ACC112 (cell line): Measurements from ENCODE around the gene SUGCT.
"Not testable (repeated sequence)": the region's sequence is repeated elsewhere in the genome, so short reads cannot be mapped to it uniquely, and the experiment has no call there.

Source experiments
- H2AFZ ChIP-seq: fragments of 200-600 bp; sonication (generic); one replicate; pipeline ENCODE4 v1.6.0; 2017; ENCODE audit warnings: antibody characterized with exemption, low read length; ENCODE audit not compliant: unreplicated experiment
- H3K27ac ChIP-seq: fragments of 200-600 bp; sonication (generic); 2 replicates; pipeline ENCODE4 v1.5.1; 2014; ENCODE audit warnings: low read depth, mild to moderate bottlenecking, antibody characterized with exemption, low read length, moderate library complexity
- H3K27me3 ChIP-seq: fragments of 200-600 bp; sonication (generic); 2 replicates; pipeline ENCODE4 v1.6.1; 2014; ENCODE audit warnings: mild to moderate bottlenecking, antibody characterized with exemption, low read length, moderate library complexity, mixed read lengths; ENCODE audit not compliant: insufficient read depth
- H3K36me3 ChIP-seq: fragments of 200-600 bp; sonication (generic); 2 replicates; pipeline ENCODE4 v1.6.1; 2016; ENCODE audit warnings: mild to moderate bottlenecking, antibody characterized with exemption, low read length, moderate library complexity, mixed read lengths; ENCODE audit not compliant: insufficient read depth
- H3K4me1 ChIP-seq: fragments of 200-600 bp; sonication (generic); one replicate; pipeline ENCODE4 v1.6.1; 2016; ENCODE audit warnings: low read length, mixed read lengths; ENCODE audit not compliant: insufficient read depth, unreplicated experiment, control insufficient read depth
- H3K4me3 ChIP-seq: fragments of 200-600 bp; sonication (generic); 2 replicates; pipeline ENCODE4 v1.5.1; 2014; ENCODE audit warnings: mild to moderate bottlenecking, low read depth, low read length
- H3K79me2 ChIP-seq: fragments of 200-600 bp; sonication (generic); one replicate; pipeline ENCODE4 v1.6.0; 2016; ENCODE audit warnings: low read length; ENCODE audit not compliant: control insufficient read depth, unreplicated experiment, insufficient read depth

SUGCT gene

DNA sequence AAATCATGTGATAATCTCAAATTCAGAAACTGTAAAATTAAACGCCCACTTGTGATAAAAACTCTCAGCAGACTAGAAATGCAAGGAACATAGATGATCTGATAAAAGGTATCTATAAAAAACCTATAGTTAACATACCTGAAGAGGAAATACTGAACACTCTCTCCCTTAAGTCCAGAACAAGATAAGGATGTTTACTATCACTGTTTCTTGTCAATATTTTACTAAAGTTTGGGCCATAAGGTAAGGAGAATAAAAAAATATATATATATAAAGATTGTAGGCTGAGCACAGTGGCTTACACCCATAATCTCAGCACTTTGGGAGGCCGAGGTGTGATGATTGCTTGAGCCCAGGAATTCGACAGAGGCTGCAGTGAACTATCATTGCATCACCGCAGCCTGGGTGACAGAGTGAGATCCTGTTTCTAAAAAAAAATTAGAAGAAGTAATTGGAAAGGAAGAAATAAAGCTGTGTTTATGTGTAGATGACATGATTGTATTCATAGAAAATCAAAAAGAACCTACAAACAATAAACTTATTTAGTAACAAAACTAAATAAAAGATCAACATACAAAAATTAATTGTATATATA, 28.8 kb upstream of the SUGCT start:
- no peaks in the 10 kb centered on the region for H3K4me1 ChIP-seq
- no peaks in the 10 kb centered on the region for H3K36me3 ChIP-seq
- no peaks in the 10 kb centered on the region for H3K79me2 ChIP-seq
- H3K27ac ChIP-seq: no peak overlapping the region
- no peak overlapping the region for H2AFZ ChIP-seq
- H3K27me3 ChIP-seq: no peaks in the 10 kb centered on the region
- H3K4me3 ChIP-seq: no peak overlapping the region

DNA sequence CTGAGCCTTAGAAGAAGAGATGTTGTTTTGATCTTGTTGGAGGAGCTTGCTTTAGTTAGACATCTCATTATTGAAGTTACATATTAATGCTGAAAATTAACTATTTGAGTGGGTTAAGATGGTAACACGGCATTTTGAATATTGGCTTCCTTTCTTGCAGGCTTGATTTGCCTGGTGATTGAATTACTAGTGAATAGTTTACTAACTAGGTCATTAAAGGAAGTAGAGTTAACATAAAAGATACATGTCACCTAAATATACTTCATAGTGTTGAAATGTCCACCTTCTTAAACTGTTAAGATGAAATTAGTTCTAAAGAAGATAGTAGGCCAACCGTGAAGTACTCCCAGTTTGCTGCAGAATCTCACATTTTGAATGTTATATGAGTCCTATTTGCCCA, 18.9 kb upstream of the SUGCT start:
- Histone ChIP-seq H3K27me3 (no peaks in the 10 kb centered on the region), H3K36me3 (no peaks in the 10 kb centered on the region), H3K4me3 (no peak overlapping the region), H3K4me1 (no peaks in the 10 kb centered on the region), H2AFZ (no peak overlapping the region), H3K27ac (no peak overlapping the region), H3K79me2 (no peaks in the 10 kb centered on the region)

DNA sequence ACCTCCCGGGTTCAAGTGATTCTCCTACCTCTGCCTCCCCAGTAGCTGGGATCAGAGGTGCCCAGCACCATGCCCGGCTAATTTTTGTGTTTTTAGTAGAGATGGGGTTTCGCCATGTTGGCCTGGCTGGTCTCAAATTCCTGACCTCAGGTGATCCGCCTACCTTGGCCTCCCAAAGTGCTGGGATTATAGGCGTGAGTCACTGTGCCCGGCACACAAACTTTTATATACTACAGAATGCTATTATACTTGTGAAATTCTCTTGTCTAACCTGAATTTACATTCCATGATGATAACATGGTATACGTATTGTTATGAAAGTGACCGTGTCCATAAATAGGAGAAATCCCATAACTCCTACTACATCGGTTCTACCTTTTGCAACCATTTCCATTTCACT, 17.6 kb upstream of the SUGCT start:
- H3K27me3 ChIP-seq, H3K79me2 ChIP-seq, H3K27ac ChIP-seq: not testable (repeated sequence)

DNA sequence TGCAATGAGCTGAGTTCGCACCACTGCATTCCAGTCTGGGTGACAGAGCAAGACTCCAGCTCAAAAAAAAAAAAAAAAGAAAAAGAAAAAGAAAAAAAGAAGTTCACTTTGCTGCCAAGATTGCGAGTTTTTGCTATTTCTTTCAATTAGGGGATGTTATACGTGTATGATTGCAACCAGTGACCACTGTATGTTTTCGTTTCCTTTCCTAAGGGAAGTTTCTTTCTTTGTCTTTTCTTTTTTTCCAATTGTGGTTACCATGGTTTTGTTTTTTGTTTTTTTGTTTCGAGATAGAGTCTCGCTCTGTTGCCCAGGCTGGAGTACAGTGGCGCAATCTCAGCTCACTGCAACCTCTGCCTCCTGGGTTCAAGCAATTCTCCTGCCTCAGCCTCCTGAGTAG, 16.6 kb upstream of the SUGCT start:
- H3K27me3 ChIP-seq, H3K4me3 ChIP-seq, H3K27ac ChIP-seq, H3K79me2 ChIP-seq, H3K36me3 ChIP-seq, H3K4me1 ChIP-seq, H2AFZ ChIP-seq: not testable (repeated sequence)

More for the DNA sequence above, 17.6 kb upstream of the SUGCT start:
- not testable (repeated sequence) for H2AFZ ChIP-seq, H3K4me1 ChIP-seq, H3K36me3 ChIP-seq, H3K4me3 ChIP-seq

DNA sequence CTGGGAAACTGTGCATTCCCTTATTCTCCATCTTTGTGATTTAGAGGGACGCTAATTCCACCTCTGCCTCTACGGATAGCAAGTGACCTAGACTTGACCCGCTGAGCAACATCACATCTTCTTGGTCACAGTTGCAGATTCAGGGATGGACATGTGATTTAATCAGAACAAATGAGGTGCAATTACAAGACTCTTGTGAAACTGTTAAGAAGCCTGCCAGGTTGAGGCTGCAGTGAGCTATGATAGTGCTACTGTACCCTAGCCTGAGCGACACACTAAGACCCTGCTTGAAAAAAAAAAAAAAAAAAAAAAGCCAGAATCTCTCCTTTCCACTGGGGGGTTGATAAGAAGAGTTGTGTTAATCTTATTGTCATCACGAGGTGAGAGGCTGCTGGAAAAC, 14.8 kb upstream of the SUGCT start:
- Histone ChIP-seq H2AFZ (no peak overlapping the region), H3K27ac (no peak overlapping the region), H3K4me3 (no peak overlapping the region), H3K27me3 (no peaks in the 10 kb centered on the region), H3K79me2 (no peaks in the 10 kb centered on the region), H3K36me3 (no peaks in the 10 kb centered on the region), H3K4me1 (no peaks in the 10 kb centered on the region)

DNA sequence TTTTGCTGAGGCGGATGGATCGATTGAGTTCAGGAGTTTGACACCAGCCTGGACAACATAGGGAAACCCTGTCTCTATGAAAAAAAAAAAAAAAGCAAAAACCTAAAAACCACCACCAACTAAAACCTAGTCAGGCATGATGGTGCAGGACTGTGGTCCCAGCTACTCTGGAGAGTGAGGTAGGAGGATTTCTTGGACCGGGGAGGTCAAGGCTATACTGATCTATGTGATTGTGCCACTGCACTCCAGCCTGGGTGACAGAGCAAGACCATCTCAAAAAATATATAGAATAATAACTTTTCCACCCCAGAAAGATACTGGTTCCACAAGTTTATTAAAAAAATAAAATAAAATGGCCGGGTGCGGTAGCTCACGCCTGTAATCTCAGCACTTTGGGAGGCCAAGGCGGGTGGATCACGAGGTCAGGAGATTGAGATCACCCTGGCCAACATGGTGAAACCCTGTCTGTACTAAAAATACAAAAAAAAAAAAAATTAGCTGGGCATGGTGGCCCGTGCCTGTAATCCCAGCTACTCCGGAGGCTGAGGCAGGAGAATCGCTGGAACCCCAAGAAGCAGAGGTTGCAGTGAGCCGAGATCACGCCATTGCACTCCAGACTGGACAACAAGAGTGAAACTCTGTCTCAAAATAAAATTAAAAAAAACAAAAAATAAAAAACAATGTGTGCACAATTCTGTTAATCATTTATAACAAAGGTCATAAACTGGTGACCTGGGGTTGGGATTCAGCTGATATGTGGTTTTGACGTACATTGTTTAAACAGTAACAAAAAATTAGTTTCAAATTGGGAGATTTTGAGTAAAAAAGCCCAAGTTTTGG, 12.5 kb upstream of the SUGCT start:
- not testable (repeated sequence) for H3K27ac ChIP-seq, H3K79me2 ChIP-seq, H3K4me1 ChIP-seq, H3K4me3 ChIP-seq, H3K36me3 ChIP-seq, H2AFZ ChIP-seq, H3K27me3 ChIP-seq

DNA sequence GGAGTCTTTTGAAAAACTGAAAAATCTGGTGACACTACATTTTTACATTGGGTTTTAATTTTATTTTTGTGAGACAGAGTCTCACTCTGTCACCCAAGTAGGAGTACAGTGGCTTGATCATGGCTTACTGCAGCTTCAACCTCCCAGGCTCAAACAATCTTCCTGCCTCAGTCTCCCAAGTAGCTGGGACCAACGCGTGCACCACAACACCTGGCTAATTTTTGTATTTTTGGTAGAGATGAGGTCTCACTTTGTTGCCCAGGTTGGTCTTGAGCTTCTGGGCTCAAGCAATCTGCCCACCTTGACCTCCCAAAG, 11.9 kb upstream of the SUGCT start:
- Histone ChIP-seq H3K79me2 (peaks cover 6% of the 10 kb centered on the region), H3K27me3 (no peaks in the 10 kb centered on the region), H3K27ac (no peak overlapping the region), H3K4me3 (no peak overlapping the region), H3K36me3 (no peaks in the 10 kb centered on the region), H3K4me1 (no peaks in the 10 kb centered on the region), H2AFZ (no peak overlapping the region)

DNA sequence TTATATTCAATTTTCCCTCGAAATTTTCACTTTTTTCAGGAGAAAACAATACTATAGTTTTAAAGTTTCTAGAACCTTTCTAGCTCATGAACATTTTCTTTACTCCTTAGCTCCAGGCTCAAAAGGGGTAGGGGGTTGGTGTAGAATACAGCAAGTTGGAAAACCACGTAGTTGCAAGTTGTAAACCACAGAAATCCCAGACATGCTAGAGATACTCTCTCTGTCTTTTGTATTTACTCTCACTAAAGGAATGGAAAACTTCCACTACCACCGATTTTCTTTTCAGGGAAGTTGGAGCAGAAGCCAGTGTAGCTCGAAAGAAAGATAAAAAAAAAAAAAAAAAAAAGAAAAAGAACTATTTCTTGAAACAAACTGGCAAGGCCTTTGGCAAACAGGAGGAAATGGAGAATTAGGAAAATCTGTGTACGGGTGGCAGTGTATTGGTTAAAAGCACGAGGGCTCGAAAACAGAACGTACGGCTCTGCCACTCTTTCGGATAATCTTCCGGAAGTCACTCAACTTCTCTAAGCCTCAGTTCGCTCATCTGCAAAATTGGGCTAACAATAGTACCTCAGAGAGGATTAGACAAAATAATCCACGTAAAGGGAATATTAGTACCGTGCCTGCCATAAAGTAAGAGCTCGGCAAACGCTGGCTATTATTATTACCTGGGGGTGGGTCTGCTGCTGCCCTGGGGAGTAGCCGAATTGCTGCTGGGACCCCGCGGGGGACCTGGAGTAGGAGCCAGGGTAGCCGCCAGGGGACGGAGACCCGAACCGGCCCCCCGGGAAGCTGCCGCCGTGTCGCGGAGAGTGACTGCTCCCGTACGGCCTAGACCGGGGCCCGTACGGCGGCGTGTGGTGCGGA, 1.0 kb upstream of the SUGCT start:
- H3K4me3 ChIP-seq: peak overlapping the region; percentile 98
- H3K27ac ChIP-seq: peak overlapping the region; percentile 85
- H3K79me2 ChIP-seq: peaks cover 58% of the 10 kb centered on the region
- peaks cover 9% of the 10 kb centered on the region for H3K4me1 ChIP-seq
- H2AFZ ChIP-seq: peak overlapping the region; percentile 83
- H3K27me3 ChIP-seq: no peaks in the 10 kb centered on the region
- no peaks in the 10 kb centered on the region for H3K36me3 ChIP-seq

DNA sequence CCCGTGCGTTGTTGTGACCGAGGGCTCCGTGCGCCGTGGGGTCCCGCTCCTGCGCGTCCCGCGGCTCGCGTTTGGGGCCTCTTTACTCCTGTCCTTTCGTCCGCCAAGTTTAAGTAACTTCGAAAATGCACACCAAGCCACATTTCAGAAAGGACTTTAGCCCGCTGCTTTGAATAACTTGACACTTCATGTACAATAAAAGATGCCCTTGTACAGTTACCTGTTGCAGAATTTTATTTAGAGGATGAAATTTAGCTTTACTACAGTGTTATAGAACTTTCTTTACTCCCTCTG, 459 bp downstream of the SUGCT start:
- H2AFZ ChIP-seq: peak overlapping the region; percentile 97
- peaks cover 9% of the 10 kb centered on the region for H3K4me1 ChIP-seq
- H3K79me2 ChIP-seq: peaks cover 46% of the 10 kb centered on the region
- H3K36me3 ChIP-seq: no peaks in the 10 kb centered on the region
- peak overlapping the region; percentile 98 for H3K4me3 ChIP-seq
- H3K27ac ChIP-seq: peak overlapping the region; percentile 85; the same call in 1 of the 2 replicates
- H3K27me3 ChIP-seq: no peaks in the 10 kb centered on the region

DNA sequence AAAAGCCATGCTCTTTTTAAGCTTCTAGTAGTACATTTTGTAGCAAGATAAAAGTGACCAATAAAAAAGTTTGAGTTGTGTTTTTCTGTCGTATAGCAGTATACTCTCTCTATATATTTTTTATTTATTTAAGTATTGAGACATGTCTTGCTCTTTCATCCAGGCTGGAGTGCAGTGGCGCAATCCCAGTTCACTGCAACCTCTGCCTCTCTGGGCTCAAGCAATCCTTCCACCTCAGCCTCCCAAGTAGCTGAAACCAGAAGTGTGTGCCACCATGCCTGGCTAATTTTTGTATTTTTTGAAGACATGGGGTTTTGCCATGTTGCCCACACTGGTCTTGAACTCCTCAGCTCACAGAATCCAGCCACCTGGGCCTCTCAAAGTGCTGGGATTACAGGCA, 2.8 kb downstream of the SUGCT start:
- H3K27ac ChIP-seq: no peak overlapping the region
- H3K79me2 ChIP-seq: peaks cover 23% of the 10 kb centered on the region
- no peaks in the 10 kb centered on the region for H3K36me3 ChIP-seq
- no peak overlapping the region for H2AFZ ChIP-seq
- peaks cover 8% of the 10 kb centered on the region for H3K4me1 ChIP-seq
- H3K27me3 ChIP-seq: no peaks in the 10 kb centered on the region
- no peak overlapping the region for H3K4me3 ChIP-seq

DNA sequence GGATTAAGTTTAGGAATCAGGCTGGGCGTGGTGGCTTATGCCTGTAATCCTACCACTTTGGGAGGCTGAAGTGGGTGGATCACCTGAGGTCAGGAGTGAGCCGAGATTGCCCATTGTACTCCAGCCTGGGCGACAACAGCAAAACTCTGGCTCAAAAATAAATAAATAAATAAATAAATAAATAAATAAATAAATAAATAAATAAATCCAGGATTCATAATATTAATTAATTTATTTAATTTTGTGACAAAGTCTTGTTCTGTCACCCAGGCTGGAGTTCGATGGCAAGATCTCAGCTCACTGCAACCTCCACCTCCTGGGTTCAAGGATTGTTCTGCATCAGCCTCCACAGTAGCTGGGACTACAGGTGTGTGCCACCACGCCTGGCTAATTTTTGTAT, 4.2 kb downstream of the SUGCT start:
- Histone ChIP-seq H3K4me1 (no peaks in the 10 kb centered on the region), H3K27me3 (no peaks in the 10 kb centered on the region), H3K79me2 (peaks cover 9% of the 10 kb centered on the region), H2AFZ (no peak overlapping the region), H3K27ac (no peak overlapping the region), H3K4me3 (no peak overlapping the region), H3K36me3 (no peaks in the 10 kb centered on the region)
